Central memory CD8-positive, alpha-beta T cell (primary cell): Measurements from ENCODE around the gene UPF3A.
"Not testable (repeated sequence)": the region's sequence is repeated elsewhere in the genome, so short reads cannot be mapped to it uniquely, and the experiment has no call there.

Experiments
- ATAC-seq: fragments of 150-1000 bp; cut with Tn5 transposase; replicated peaks from 2 replicates; pipeline ENCODE4 v1.10.0; 2022; ENCODE audit warnings: mild to moderate bottlenecking, moderate FRiP score, moderate number of reproducible peaks; ENCODE audit not compliant: poor library complexity, severe bottlenecking; ENCODE audit errors: extremely low read depth
- DNase-seq, 2 donors: peaks; one replicate each; pipeline ENCODE4 v3.0.0; 2021; ENCODE audit warnings: low spot score in 2 of 2
- H3K27ac Mint-ChIP-seq: one replicate; pipeline ENCODE4 v1.8.0; 2022; ENCODE audit warnings: low read depth, mild to moderate bottlenecking, moderate library complexity, mixed read lengths
- H3K27me3 Mint-ChIP-seq: one replicate; pipeline ENCODE4 v1.8.0; 2022; ENCODE audit warnings: mixed read lengths
- H3K36me3 Mint-ChIP-seq: one replicate; pipeline ENCODE4 v1.8.0; 2022; ENCODE audit warnings: mild to moderate bottlenecking, moderate library complexity, mixed read lengths; ENCODE audit not compliant: insufficient read depth
- H3K4me1 Mint-ChIP-seq: one replicate; pipeline ENCODE4 v1.8.0; 2022; ENCODE audit warnings: mixed read lengths
- H3K4me3 Mint-ChIP-seq: one replicate; pipeline ENCODE4 v1.8.0; 2022; ENCODE audit warnings: mild to moderate bottlenecking, moderate library complexity, mixed read lengths
- H3K9me3 Mint-ChIP-seq: one replicate; pipeline ENCODE4 v1.8.0; 2022; ENCODE audit warnings: mixed read lengths

The UPF3A gene

DNA sequence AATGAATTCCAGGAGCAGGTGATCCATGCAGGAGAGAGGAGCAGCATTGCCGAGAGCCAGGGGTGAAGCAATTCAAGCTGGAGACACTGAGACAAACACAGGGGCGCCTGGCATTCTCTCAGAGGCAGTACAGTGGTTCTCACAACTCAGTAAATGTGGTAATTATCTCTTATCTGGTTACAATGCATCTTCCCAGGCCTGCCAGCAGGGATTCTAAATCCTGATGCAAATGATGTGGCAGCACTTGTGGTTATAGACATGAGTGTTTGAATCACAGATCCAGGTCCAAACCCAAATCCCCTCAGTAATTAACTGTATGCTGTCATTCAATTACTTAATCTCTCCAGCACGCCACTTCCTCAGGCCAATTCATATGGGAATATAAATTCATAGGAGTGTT lies 52.5 kb downstream of the UPF3A start:
- DNase-seq, H3K9me3 Mint-ChIP-seq, ATAC-seq, H3K36me3 Mint-ChIP-seq, H3K27me3 Mint-ChIP-seq: not testable (repeated sequence)
- Mint-ChIP-seq H3K27ac (peak overlapping the region; percentile 19), H3K4me1 (peaks cover 15% of the 10 kb centered on the region), H3K4me3 (peak overlapping the region; percentile 59)

DNA sequence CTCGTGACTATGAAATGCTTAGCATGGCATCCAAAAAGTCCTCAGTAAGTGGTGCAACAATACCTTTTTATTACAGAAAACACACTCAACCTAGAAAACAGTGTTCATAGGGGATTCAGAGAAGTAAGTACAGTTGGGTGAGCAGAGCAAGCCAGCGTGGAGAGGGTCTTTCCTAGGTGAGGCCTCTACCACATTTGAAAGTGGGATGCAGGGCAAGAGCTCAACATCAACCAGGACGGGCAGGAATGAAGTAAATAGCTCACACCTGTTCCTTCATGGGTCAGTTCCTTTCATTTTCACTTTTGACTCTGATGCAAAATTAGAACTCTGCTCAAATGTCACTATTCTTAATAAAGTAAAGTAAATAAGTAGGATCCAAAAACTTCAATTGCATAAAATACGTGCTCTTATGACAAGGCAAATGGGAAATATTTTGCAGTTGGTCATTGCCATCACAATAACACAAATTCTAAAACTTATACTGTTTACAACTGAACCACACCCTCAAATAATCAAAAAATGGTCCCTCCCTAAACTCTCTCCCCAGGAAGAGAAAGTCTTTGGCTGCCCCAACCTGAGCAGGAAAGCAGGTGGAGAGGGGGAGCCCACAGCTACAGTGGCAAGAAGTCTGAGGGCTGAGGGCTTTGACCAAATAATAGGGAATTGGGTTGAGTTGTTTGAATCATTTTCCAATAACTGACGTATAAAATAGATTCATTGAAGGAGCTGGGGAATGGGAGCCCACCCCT lies 53.1 kb downstream of the UPF3A start:
- ATAC-seq = no peak
- Mint-ChIP-seq H3K4me3 (peak overlapping the region; percentile 59), H3K4me1 (peaks cover 15% of the 10 kb centered on the region), H3K9me3 (no peaks in the 10 kb centered on the region), H3K27ac (peak overlapping the region; percentile 19), H3K36me3 (no peaks in the 10 kb centered on the region), H3K27me3 (no peaks in the 10 kb centered on the region)
- no peak for DNase-seq

DNA sequence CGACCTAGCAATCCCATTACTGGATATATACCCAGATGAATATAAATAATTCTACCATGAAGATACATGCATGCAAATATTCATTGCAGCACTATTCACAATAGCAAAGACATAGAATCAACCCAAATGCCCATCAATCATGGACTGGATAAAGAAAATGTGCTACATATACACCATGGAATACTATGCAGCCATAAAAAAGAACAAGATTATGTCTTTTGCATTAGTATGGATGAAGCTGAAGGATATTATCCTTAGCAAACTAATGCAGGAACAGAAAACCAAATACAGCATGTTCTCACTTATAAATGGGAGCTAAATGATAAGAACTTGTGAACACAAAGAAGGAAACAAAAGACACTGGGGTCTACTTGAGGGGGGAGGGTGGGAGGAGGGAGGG lies 55.1 kb downstream of the UPF3A start:
- not testable (repeated sequence) for H3K9me3 Mint-ChIP-seq, DNase-seq, H3K36me3 Mint-ChIP-seq, H3K27ac Mint-ChIP-seq, H3K4me3 Mint-ChIP-seq, ATAC-seq, H3K27me3 Mint-ChIP-seq
- H3K4me1 Mint-ChIP-seq = peaks cover 35% of the 10 kb centered on the region

DNA sequence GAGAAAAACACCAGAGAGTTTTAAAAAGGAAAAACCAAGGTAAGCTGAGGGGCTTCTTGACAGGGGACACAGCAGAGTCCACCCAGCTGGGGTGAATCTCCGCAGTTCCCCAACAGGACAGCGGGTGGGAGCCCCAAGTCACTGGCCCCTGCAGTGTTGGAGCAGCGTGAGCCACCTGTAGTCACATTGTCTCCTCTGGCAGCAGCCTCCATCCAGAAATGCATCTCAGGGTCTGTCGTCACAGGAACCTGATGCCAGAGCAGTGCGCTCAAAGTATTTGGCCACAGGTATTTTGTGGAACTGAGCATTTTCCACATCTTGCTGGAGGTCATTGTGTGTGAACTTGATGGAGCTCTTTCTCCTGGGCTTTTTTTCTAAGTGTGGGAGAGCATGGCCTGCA lies 57.6 kb downstream of the UPF3A start:
- DNase-seq (no peak), ATAC-seq (no peak)
- H3K27ac Mint-ChIP-seq = no peak overlapping the region
- H3K27me3 Mint-ChIP-seq = no peaks in the 10 kb centered on the region
- peaks cover 6% of the 10 kb centered on the region for H3K36me3 Mint-ChIP-seq
- H3K9me3 Mint-ChIP-seq = no peaks in the 10 kb centered on the region
- no peak overlapping the region for H3K4me3 Mint-ChIP-seq
- H3K4me1 Mint-ChIP-seq = peaks cover 34% of the 10 kb centered on the region

DNA sequence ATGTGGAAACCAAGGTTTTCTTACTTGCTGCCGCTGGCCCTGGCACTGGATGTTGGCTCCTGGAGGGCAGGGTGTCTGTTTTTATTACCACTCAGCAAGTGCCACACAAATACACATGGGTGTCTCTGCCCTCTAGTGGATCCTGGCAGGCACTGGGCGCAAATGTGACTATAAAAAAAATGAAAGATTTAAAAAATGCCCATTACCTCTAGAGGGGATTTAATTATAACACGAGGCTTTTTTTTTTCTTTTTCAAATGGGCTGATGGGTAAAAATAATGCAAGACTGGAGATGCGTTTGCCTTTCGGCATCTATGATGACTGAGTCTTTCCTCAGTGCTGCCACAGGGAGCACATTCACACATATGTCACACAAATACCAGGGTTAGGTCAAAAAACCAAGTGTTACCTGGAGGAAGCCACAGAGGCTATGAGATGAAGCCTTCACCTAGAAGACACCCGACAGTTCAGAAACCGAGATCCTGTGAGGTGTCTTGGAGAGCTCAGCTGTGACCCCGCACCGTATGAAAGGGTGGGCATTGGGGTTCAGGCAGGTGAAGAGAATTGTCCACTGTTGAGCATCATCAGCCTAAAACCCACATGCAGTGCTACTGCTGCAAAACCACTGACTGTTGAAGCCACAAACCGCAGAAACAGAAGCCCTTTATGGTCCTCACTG lies 58.6 kb downstream of the UPF3A start:
- peak; percentile 92 for ATAC-seq

DNA sequence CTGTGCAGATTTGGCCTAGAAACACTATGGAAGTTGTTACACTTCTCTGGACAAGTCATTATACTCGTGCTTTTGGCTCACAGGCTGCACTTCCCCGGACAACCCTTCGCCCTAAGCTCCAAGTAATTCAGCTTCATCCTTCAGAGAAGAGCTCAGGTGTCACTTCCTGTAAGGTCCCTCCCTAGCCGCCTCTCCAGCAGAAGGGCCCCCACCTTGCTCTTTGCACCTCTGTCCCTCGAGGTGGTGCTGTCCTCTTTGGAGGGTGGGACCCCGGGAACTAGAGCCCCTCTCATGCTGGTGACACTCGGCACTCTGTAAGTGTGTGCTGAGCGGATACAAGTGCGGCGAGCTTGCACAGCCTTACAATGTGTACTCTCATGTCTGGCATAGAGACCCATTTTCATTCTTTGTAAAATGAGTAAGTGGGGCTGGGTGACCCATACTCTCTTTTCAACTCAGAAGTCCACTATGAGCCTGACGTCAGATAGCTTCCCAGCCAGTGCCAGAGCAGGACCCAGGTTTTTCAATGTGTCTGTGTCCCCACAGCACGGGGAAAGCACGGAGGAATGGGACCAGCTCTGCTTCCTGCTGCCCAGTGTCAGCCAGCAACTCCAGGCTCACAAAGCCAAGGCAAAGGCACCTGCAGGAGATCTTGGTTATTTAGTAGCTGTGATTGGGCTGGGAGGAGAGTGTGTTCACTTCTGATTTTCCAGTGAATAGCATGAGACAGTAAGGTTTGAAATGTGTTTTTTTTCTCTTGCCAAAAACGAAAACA lies 59.8 kb downstream of the UPF3A start:
- ATAC-seq = no peak
- no peak for DNase-seq
- H3K27me3 Mint-ChIP-seq = no peaks in the 10 kb centered on the region
- H3K4me1 Mint-ChIP-seq = peaks cover 22% of the 10 kb centered on the region
- no peak overlapping the region for H3K27ac Mint-ChIP-seq
- no peaks in the 10 kb centered on the region for H3K9me3 Mint-ChIP-seq
- H3K4me3 Mint-ChIP-seq = peak overlapping the region; percentile 40
- H3K36me3 Mint-ChIP-seq = peaks cover 6% of the 10 kb centered on the region

More for the DNA sequence above, 58.6 kb downstream of the UPF3A start:
- no peaks in the 10 kb centered on the region for H3K27me3 Mint-ChIP-seq
- H3K36me3 Mint-ChIP-seq = peaks cover 6% of the 10 kb centered on the region
- H3K4me1 Mint-ChIP-seq = peaks cover 25% of the 10 kb centered on the region
- peak; percentile 28 to 63 for DNase-seq
- peak overlapping the region; percentile 11 for H3K27ac Mint-ChIP-seq
- H3K9me3 Mint-ChIP-seq = no peaks in the 10 kb centered on the region
- peak overlapping the region; percentile 40 for H3K4me3 Mint-ChIP-seq

DNA sequence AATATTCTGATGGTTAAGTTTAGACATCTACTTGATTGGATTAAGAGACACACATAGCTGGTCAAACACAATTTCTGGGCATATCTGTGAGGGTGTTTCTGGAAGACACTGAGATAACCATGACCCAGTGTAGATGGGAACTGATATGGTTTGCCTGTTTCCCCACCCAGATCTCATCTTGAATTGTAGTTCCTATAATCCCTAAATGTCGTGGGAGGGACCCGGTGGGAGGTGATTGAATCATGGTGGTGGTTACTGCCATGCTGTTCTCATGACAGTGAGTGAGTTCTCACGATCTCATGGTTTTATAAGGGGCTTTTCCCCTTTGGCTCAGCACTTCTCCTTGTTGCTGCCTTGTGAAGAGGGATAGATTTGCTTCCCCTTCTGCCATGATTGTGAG lies 65.9 kb downstream of the UPF3A start:
- not testable (repeated sequence) for H3K36me3 Mint-ChIP-seq, ATAC-seq, H3K4me1 Mint-ChIP-seq, H3K4me3 Mint-ChIP-seq, H3K9me3 Mint-ChIP-seq, H3K27ac Mint-ChIP-seq, DNase-seq
- H3K27me3 Mint-ChIP-seq = peaks cover 38% of the 10 kb centered on the region

DNA sequence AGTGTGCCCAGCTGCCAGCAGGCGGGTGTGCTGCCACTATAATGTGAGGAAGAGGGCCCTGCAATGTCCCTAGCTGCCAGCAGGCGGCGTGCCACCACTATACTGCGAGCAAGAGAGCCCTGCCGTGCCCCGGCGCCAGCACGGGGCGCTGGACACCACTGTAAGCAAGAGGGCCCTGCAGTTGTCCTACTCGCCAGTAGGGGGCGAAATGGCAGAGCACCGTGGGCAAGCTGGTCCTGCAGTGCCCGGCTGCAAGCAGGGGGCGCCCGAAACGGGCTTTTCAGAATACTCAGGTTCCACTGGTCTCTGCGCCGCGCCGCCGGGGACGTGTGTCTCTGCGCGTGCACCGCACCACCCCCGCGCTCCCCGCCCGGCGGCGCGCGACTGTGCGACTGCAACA lies 71.4 kb downstream of the UPF3A start:
- H3K4me1 Mint-ChIP-seq, ATAC-seq, H3K36me3 Mint-ChIP-seq, DNase-seq, H3K9me3 Mint-ChIP-seq, H3K4me3 Mint-ChIP-seq, H3K27ac Mint-ChIP-seq: not testable (repeated sequence)
- peaks cover 31% of the 10 kb centered on the region for H3K27me3 Mint-ChIP-seq

DNA sequence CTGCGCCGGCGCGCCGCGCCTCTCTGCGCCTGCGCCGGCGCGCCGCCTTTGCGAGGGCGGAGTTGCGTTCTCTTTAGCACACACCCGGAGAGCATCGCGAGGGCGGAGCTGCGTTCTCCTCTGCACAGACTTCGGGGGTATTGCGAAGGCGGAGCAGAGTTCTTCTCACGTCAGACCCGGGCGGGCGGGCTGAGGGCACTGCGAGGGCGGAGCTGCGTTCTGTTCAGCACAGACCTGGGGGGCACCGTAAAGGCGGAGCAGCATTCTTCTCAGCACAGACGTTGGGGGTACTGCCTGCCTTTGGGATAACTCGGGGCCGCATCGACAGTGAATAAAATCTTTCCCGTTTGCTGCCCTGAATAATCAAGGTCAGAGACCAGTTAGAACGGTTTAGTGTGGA lies 72.0 kb downstream of the UPF3A start:
- H3K27me3 Mint-ChIP-seq = peaks cover 25% of the 10 kb centered on the region
- H3K9me3 Mint-ChIP-seq, H3K4me1 Mint-ChIP-seq, ATAC-seq, DNase-seq, H3K36me3 Mint-ChIP-seq, H3K4me3 Mint-ChIP-seq, H3K27ac Mint-ChIP-seq: not testable (repeated sequence)
